K562 (cell line): ENCODE results near the gene BBC3. TPM values are rescaled to one million over a fixed set of nuclear protein-coding genes. Genes with fewer than 3 reads are reported as not detected.

ENCODE experiments used
- ATAC-seq: fragments of 200-7000 bp; cut with Tn5 transposase; 3 replicates; pipeline ENCODE4 v1.9.1; 2020; ENCODE audit warnings: moderate library complexity
- BruUV-seq: library from RNA; stranded (reverse); fragments of 400-500 nt; replicated peaks from 2 replicates; lab custom pipeline; 2021; lab: Mats Ljungman, UMichigan
- CTCF ChIA-PET: fragments of 300-600 bp; formaldehyde crosslinking; extraction: SDS; loops from one replicate; lab custom pipeline; 2021; ENCODE audit warnings: low intra/inter-chr PET ratio; lab: Yijun Ruan, JAX
- POLR2A ChIA-PET: fragments of 300-600, 350-650 bp; sonication (Branson Sonifier 250); formaldehyde crosslinking; extraction: SDS; loops from one replicate; lab custom pipeline; 2021; ENCODE audit warnings: antibody characterized with exemption, inconsistent platforms; lab: Yijun Ruan, JAX
- DNase-seq, 4 experiments: peaks; one replicate each; pipeline versions ENCODE4 v3.0.0 to v3.0.0-alpha.2; 2011 to 2018; ENCODE audit warnings: low spot score in 3 of 4, mixed read lengths in 3 of 4; ENCODE audit errors: extremely low read depth in 1 of 4
- FAIRE-seq: peaks from 2 replicates; lab custom pipeline; 2011; peaks lifted over from hg19 to GRCh38; lab: Jason Lieb, UNC
- H2AFZ ChIP-seq: 2 replicates; pipeline ENCODE4 v1.6.0; 2011; ENCODE audit warnings: low read depth, low read length, control low read depth, inconsistent platforms
- H3K27ac ChIP-seq: fragments of 200-600 bp; 3 replicates; pipeline ENCODE4 v1.8.0; 2011; ENCODE audit warnings: low read depth, mild to moderate bottlenecking, control low read depth, inconsistent platforms, low read length, moderate library complexity, mixed read lengths; ENCODE audit errors: extremely low read depth
- H3K27me3 ChIP-seq, 2 experiments: fragments of 300-600 bp in 1 of 2; 2 replicates in 1 of 2; 3 replicates in 1 of 2; pipeline versions ENCODE4 v1.6.0 to v1.8.0; 2011; ENCODE audit warnings: inconsistent platforms in 2 of 2, low read length in 2 of 2, mild to moderate bottlenecking in 1 of 2, mixed read lengths in 1 of 2, moderate library complexity in 1 of 2; ENCODE audit not compliant: control insufficient read depth in 2 of 2, insufficient read depth in 2 of 2
- H3K36me3 ChIP-seq: fragments of 300-600 bp; 3 replicates; pipeline ENCODE4 v1.8.0; 2011; ENCODE audit warnings: mild to moderate bottlenecking, low read length, inconsistent platforms; ENCODE audit not compliant: control insufficient read depth, insufficient read depth
- H3K4me1 ChIP-seq, 2 experiments: fragments of 200-600 bp in 1 of 2; replicated peaks in 1 of 2; 2 replicates in 1 of 2; 3 replicates in 1 of 2; pipeline versions ENCODE4 v1.5.1 to v1.8.0; 2011; ENCODE audit warnings: inconsistent platforms in 2 of 2, low read length in 2 of 2, mild to moderate bottlenecking in 1 of 2, mixed read lengths in 1 of 2, moderate library complexity in 1 of 2; ENCODE audit not compliant: control insufficient read depth in 2 of 2, insufficient read depth in 2 of 2
- H3K4me2 ChIP-seq: 2 replicates; pipeline ENCODE4 v1.6.1; 2011; ENCODE audit warnings: low read length, control low read depth, inconsistent platforms, mixed read lengths; ENCODE audit not compliant: insufficient read depth
- H3K4me3 ChIP-seq: fragments of 200-600 bp; sonication (generic), shearing (Covaris generic); 2 replicates; pipeline ENCODE4 v1.5.1; 2016; ENCODE audit warnings: control low read depth, inconsistent platforms
- H3K79me2 ChIP-seq: fragments of 200-600 bp; 3 replicates; pipeline ENCODE4 v1.8.0; 2011; ENCODE audit warnings: low read length, inconsistent platforms; ENCODE audit not compliant: control insufficient read depth, insufficient read depth
- H3K9ac ChIP-seq, 2 experiments: 2 replicates each; pipeline versions ENCODE4 v1.6.0 to v1.6.1; 2011; ENCODE audit warnings: low read depth in 2 of 2, low read length in 2 of 2, control low read depth in 1 of 2, inconsistent platforms in 1 of 2, mild to moderate bottlenecking in 1 of 2, mixed read lengths in 1 of 2; ENCODE audit not compliant: insufficient read depth in 1 of 2
- H3K9me1 ChIP-seq: one replicate; pipeline ENCODE4 v1.6.0; 2011; ENCODE audit warnings: inconsistent platforms, mild to moderate bottlenecking, low read length, moderate library complexity; ENCODE audit not compliant: control insufficient read depth, insufficient read depth
- H3K9me3 ChIP-seq: replicated peaks from 2 replicates; pipeline ENCODE4 v1.5.1; 2011; ENCODE audit warnings: low read depth, low read length, inconsistent platforms; ENCODE audit not compliant: control insufficient read depth, insufficient read depth
- H4K20me1 ChIP-seq: replicated peaks from 2 replicates; pipeline ENCODE4 v1.6.1; 2011; ENCODE audit warnings: low read length, inconsistent platforms, mixed read lengths; ENCODE audit not compliant: control insufficient read depth, insufficient read depth
- CLOCK ChIP-seq: fragments of 250-450 bp; sonication (Bioruptor Pico); IDR thresholded peaks from 2 replicates; pipeline ENCODE4 v1.4.0; 2020; ENCODE audit warnings: mild to moderate bottlenecking, moderate library complexity, borderline replicate concordance
- HNRNPLL ChIP-seq: fragments of 200-400 bp; formaldehyde crosslinking; IDR thresholded peaks from 2 replicates; pipeline ENCODE4 v1.6.1; 2017; ENCODE audit warnings: low read length, low read depth, mild to moderate bottlenecking; ENCODE audit not compliant: poor library complexity, severe bottlenecking
- MCM5 ChIP-seq: fragments of 450-650 bp; IDR thresholded peaks from 2 replicates; pipeline ENCODE4 v1.6.1; 2016; ENCODE audit warnings: low read depth
- NR2C2 ChIP-seq, 2 experiments: fragments of 200-800 bp in 1 of 2; sonication (Bioruptor generic) in 1 of 2; sonication (generic) in 1 of 2; formaldehyde crosslinking in 1 of 2; IDR thresholded peaks; 2 replicates each; pipeline versions ENCODE4 v1.6.1 to v1.8.0; 2016 to 2022; ENCODE audit warnings: mild to moderate bottlenecking in 1 of 2, missing compliant biosample characterization in 1 of 2, missing genetic modification characterization in 1 of 2, missing genetic modification reagents in 1 of 2
- YY1 ChIP-seq, 3 experiments: IDR thresholded peaks; 2 replicates each; pipeline ENCODE4 v1.6.1; 2011; ENCODE audit warnings: low read length in 2 of 3, mild to moderate bottlenecking in 2 of 3, moderate library complexity in 2 of 3, borderline replicate concordance in 1 of 3, control low read depth in 1 of 3, low read depth in 1 of 3; ENCODE audit not compliant: insufficient read depth in 3 of 3, insufficient replicate concordance in 2 of 3, control insufficient read depth in 1 of 3, insufficient read length in 1 of 3; ENCODE audit errors: extremely low read depth in 1 of 3
- ZC3H11A ChIP-seq: IDR thresholded peaks from 2 replicates; pipeline ENCODE4 v1.6.1; 2012; ENCODE audit warnings: low read depth, low read length, improper control_type of control experiment
- ZHX1 ChIP-seq: fragments of 150-350 bp; conservative IDR thresholded peaks from 2 replicates; pipeline ENCODE4 v1.6.1; 2014; ENCODE audit warnings: low read length
- ZNF408 ChIP-seq: fragments of 250-450 bp; sonication (Bioruptor Pico); IDR thresholded peaks from 2 replicates; pipeline ENCODE4 v1.4.0; 2020; ENCODE audit warnings: low read depth, mild to moderate bottlenecking, moderate library complexity
- WGBS: fragments of 100-300 bp; shearing (Covaris generic); methylation state at CpG from one replicate; pipeline ENCODE4 v1.1.6; 2016; ENCODE audit warnings: low coverage, mixed read lengths; ENCODE audit not compliant: insufficient coverage; ENCODE audit errors: missing lambda C conversion rate; 5-methylcytosine and 5-hydroxymethylcytosine counted together
- in situ Hi-C: fragments of 300-500 bp; cut with MboI; formaldehyde crosslinking; loops from 4 replicates; pipeline ENCODE4 v1.15.0; 2018; ENCODE audit warnings: inconsistent platforms, mixed read lengths
- intact Hi-C: fragments of 100-400 bp; cut with micrococcal nuclease; formaldehyde crosslinking; loops from 2 replicates; pipeline ENCODE4 v1.14.2; 2022
- polyA plus RNA-seq, 8 experiments: library from polyadenylated mRNA; depleted of rRNA in 4 of 8; stranded (reverse) in 5 of 8; unstranded in 3 of 8; fragments of >200 nt; fragmentation: Nextera tagmentation in 2 of 8; fragmentation: Illumina TruSeq in 1 of 8; extraction: Ambion mirVana in 2 of 8; extraction: Trizol in 1 of 8; gene quantifications; 2 replicates each; pipeline versions ENCODE4 v1.2.1 to v1.2.3, GENCODE V29; 2011 to 2014; ENCODE audit warnings: inconsistent platforms in 1 of 8, missing spikeins in 1 of 8
- total RNA-seq, 7 experiments: library from RNA; depleted of rRNA in 6 of 7; stranded (reverse); fragments of >200 nt in 6 of 7; fragmentation: Illumina TruSeq in 2 of 7; extraction: Trizol in 2 of 7; gene quantifications; 2 replicates each; pipeline versions ENCODE4 v1.2.1 to v1.2.3, GENCODE V29; 2011 to 2021; ENCODE audit warnings: low replicate concordance in 1 of 7

The BBC3 gene
- total and polyA plus RNA-seq, 9 of the 15 experiments (the other 6 are each of a cell fraction or from before 2014, with no cell fraction given) = 0.15 to 30.7 (median 4.8) TPM

DNA sequence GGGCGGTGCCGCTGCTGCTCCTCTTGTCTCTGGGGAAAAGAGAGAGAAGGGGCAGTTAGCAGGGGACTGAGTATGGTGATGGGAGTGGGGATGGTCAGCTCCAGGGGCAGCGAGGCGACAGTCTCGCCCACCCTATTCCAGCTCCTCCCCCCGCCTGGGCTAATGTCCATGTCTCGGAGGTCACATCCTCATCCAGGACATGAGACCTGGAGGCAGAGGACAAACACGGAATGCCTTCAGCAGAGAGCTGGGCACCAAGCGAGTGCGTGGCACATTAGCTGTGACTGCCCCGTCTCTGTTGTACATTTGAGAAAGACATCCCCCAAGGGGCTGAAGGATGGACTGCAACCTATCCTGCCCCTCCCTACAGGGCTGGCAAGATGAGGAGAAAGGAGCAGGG is 9.1 kb downstream of the BBC3 start:
- BruUV-seq = no TSS peak
- CTCF ChIA-PET = no interaction called here
- 95% methylated on average over 10 of the region's 11 CpGs for WGBS

More for the DNA sequence above, 9.1 kb downstream of the BBC3 start:
- Histone ChIP-seq H3K4me3 (no peak overlapping the region), H3K9me1 (no peaks in the 10 kb centered on the region), H3K4me1 (peaks cover 6 to 28% of the 10 kb centered on the region in 2 experiments), H3K79me2 (peaks cover 24% of the 10 kb centered on the region), H2AFZ (no peak overlapping the region), H3K9ac (peak overlapping the region in 1 of 2 experiments; percentile 41; a peak in 2 of 4 replicates), H3K4me2 (no peak overlapping the region), H4K20me1 (no peaks in the 10 kb centered on the region), H3K9me3 (no peaks in the 10 kb centered on the region), H3K27ac (no peak overlapping the region), H3K27me3 (no peaks in the 10 kb centered on the region), H3K36me3 (peaks cover 28% of the 10 kb centered on the region; the same call in 2 of the 3 replicates)
- FAIRE-seq (no peak), DNase-seq (peak in 1 of 4 experiments; percentile 15), ATAC-seq (no peak)
- TF ChIP-seq HNRNPLL (no peak), ZHX1 (no peak), ZC3H11A (no peak), CLOCK (CRISPR knock-in tag) (no peak), ZNF408 (CRISPR knock-in tag) (no peak), YY1 (IDR thresholded peaks at IDR 0.05; ENCODE audit: borderline replicate concordance in 1 of 3, control insufficient read depth in 1 of 3, extremely low read depth in 1 of 3, insufficient read depth in 3 of 3, insufficient read length in 1 of 3, insufficient replicate concordance in 2 of 3, low read depth in 1 of 3, low read length in 2 of 3) (no peak), NR2C2 (CRISPR knock-in tag; IDR thresholded peaks at IDR 0.05) (no peak), NR2C2 (tag; IDR thresholded peaks at IDR 0.05) (no peak), MCM5 (no peak)
- POLR2A ChIA-PET = interaction anchor here (0.5 to 8.2 kb wide), 4 partner anchors 8 to 437 kb away, joined by 3 to 171 read pairs (median 3); no protein-coding TSS in a partner anchor
- in situ Hi-C loops (no loop called here), intact Hi-C loops (no loop called here)
